ENCODE data around the gene NR3C1.

The NR3C1 gene

GRCh38 chr5:143403593-143404415 lies at the start of gene NR3C1:
NR3C1 (minus strand) TSS chr5:143403686; CDS start chr5:143400839, 2,847 bp downstream.
- DNase-seq, result peak; percentile 20

- no peak for DNase-seq
These were observed 46.3 kb upstream of the NR3C1 start for GRCh38 chr5:143449772-143450171.

GRCh38 chr5:143448518-143448917 lies 45.0 kb upstream of the NR3C1 start:
- DNase-seq, result no peak

GRCh38 chr5:143447983-143448382 lies 44.5 kb upstream of the NR3C1 start:
- DNase-seq, result no peak

- no peak for DNase-seq
These were observed 43.2 kb upstream of the NR3C1 start for GRCh38 chr5:143446535-143447226.

- DNase-seq, result no peak
These were observed 42.3 kb upstream of the NR3C1 start for GRCh38 chr5:143445776-143446175.

- DNase-seq, result no peak
These were observed 39.8 kb upstream of the NR3C1 start for GRCh38 chr5:143443330-143443729.

- no peak for DNase-seq
These were observed 38.9 kb upstream of the NR3C1 start for GRCh38 chr5:143442385-143442784.

- peak; percentile 73 for DNase-seq
These were observed 37.1 kb upstream of the NR3C1 start for GRCh38 chr5:143440448-143441115.

GRCh38 chr5:143437666-143438273 lies 34.3 kb upstream of the NR3C1 start:
- DNase-seq, result no peak

GRCh38 chr5:143436871-143437270 lies 33.4 kb upstream of the NR3C1 start:
- DNase-seq, result no peak

- no peak for DNase-seq
These were observed 31.7 kb upstream of the NR3C1 start for GRCh38 chr5:143435210-143435657.

- DNase-seq, result no peak
These were observed 31.0 kb upstream of the NR3C1 start for GRCh38 chr5:143434261-143435209.

GRCh38 chr5:143433670-143434069 lies 30.2 kb upstream of the NR3C1 start:
- no peak for DNase-seq

- DNase-seq, result no peak
These were observed 29.3 kb upstream of the NR3C1 start for GRCh38 chr5:143432658-143433239.

GRCh38 chr5:143431789-143432188 lies 28.3 kb upstream of the NR3C1 start:
- no peak for DNase-seq

- no peak for DNase-seq
These were observed 25.4 kb upstream of the NR3C1 start for GRCh38 chr5:143428738-143429420.

- no peak for DNase-seq
These were observed 24.7 kb upstream of the NR3C1 start for GRCh38 chr5:143428155-143428554.

GRCh38 chr5:143427122-143427735 lies 23.7 kb upstream of the NR3C1 start:
- DNase-seq, result no peak

GRCh38 chr5:143426437-143426991 lies 23.0 kb upstream of the NR3C1 start:
- DNase-seq, result no peak
